GM21619 (cell line): ENCODE results near the gene PPP4R2.

Source experiments
- ATAC-seq: cut with Tn5 transposase; IDR thresholded peaks from one replicate; pipeline ENCODE4 v1.9.1; 2021; ENCODE audit not compliant: unreplicated experiment

The PPP4R2 gene

GRCh38 chr3:72996473-72997333 is at the start of gene PPP4R2:
Gene PPP4R2 (plus strand): TSS chr3:72996811. CDS start chr3:72997038, 227 bp downstream.
- ATAC-seq: peak; percentile 84

- ATAC-seq: no peak
These were observed 48.7 kb upstream of the PPP4R2 start for GRCh38 chr3:72947715-72948490.

- ATAC-seq: no peak
These were observed 47.6 kb upstream of the PPP4R2 start for GRCh38 chr3:72949016-72949415.

- peak; percentile 47 for ATAC-seq
These were observed 46.2 kb upstream of the PPP4R2 start for GRCh38 chr3:72950372-72950771.

- no peak for ATAC-seq
These were observed 45.8 kb upstream of the PPP4R2 start for GRCh38 chr3:72950801-72951200.

- peak; percentile 70 for ATAC-seq
These were observed 45.3 kb upstream of the PPP4R2 start for GRCh38 chr3:72951259-72951722.

GRCh38 chr3:72953325-72953956 is 43.2 kb upstream of the PPP4R2 start:
- ATAC-seq: no peak

GRCh38 chr3:72957297-72957696 is 39.3 kb upstream of the PPP4R2 start:
- ATAC-seq: no peak

- ATAC-seq: no peak
These were observed 37.3 kb upstream of the PPP4R2 start for GRCh38 chr3:72959336-72959735.

- ATAC-seq: no peak
These were observed 35.6 kb upstream of the PPP4R2 start for GRCh38 chr3:72960812-72961518.

GRCh38 chr3:72961752-72962151 is 34.9 kb upstream of the PPP4R2 start:
- no peak for ATAC-seq

GRCh38 chr3:72962317-72962716 is 34.3 kb upstream of the PPP4R2 start:
- ATAC-seq: no peak

GRCh38 chr3:72964633-72965032 is 32.0 kb upstream of the PPP4R2 start:
- peak; percentile 49 for ATAC-seq

GRCh38 chr3:72968266-72968664 is 28.3 kb upstream of the PPP4R2 start:
- no peak for ATAC-seq

- no peak for ATAC-seq
These were observed 26.8 kb upstream of the PPP4R2 start for GRCh38 chr3:72969766-72970165.

GRCh38 chr3:72970942-72971341 is 25.7 kb upstream of the PPP4R2 start:
- no peak for ATAC-seq

- no peak for ATAC-seq
These were observed 23.9 kb upstream of the PPP4R2 start for GRCh38 chr3:72972706-72973030.

GRCh38 chr3:72973031-72973723 is 23.4 kb upstream of the PPP4R2 start:
- no peak for ATAC-seq

GRCh38 chr3:72973786-72974185 is 22.8 kb upstream of the PPP4R2 start:
- no peak for ATAC-seq

GRCh38 chr3:72974956-72975355 is 21.7 kb upstream of the PPP4R2 start:
- no peak for ATAC-seq
